Chondrocyte (in vitro differentiated cells): ENCODE measurements around the gene ERCC2. TPM values are rescaled to one million over a fixed set of nuclear protein-coding genes. Genes with fewer than 3 reads are reported as not detected.
"Not testable (repeated sequence)": the region's sequence is repeated elsewhere in the genome, so short reads cannot be mapped to it uniquely, and the experiment has no call there.

ENCODE experiments used
- DNase-seq: peaks from one replicate; pipeline ENCODE4 v3.0.0; 2021; ENCODE audit warnings: mixed read lengths, low spot score
- H3K27ac Mint-ChIP-seq: one replicate; pipeline ENCODE4 v1.8.0; 2021; ENCODE audit warnings: mild to moderate bottlenecking, moderate library complexity, mixed read lengths; ENCODE audit not compliant: unreplicated experiment
- H3K27me3 Mint-ChIP-seq: 2 replicates; pipeline ENCODE4 v1.8.0; 2021; ENCODE audit warnings: low read depth, mixed read lengths
- H3K36me3 Mint-ChIP-seq: 2 replicates; pipeline ENCODE4 v1.8.0; 2021; ENCODE audit warnings: low read depth, mixed read lengths
- H3K4me1 Mint-ChIP-seq: 2 replicates; pipeline ENCODE4 v1.8.0; 2021; ENCODE audit warnings: low read depth, mild to moderate bottlenecking, mixed read lengths
- H3K4me3 Mint-ChIP-seq: one replicate; pipeline ENCODE4 v1.8.0; 2021; ENCODE audit warnings: mild to moderate bottlenecking, moderate library complexity, mixed read lengths; ENCODE audit not compliant: unreplicated experiment
- H3K9me3 Mint-ChIP-seq: 2 replicates; pipeline ENCODE4 v1.8.0; 2021; ENCODE audit warnings: low read depth, mixed read lengths
- total RNA-seq: library from RNA; stranded (reverse); gene quantifications from 3 replicates; pipeline ENCODE4 v1.2.1, GENCODE V29; 2021
- TF ChIP-seq, protein P1 (sequence below): fragments of 200-600 bp; sonication (generic); IDR thresholded peaks from 2 replicates; pipeline ENCODE4 v1.5.0; 2021; ENCODE audit warnings: antibody characterized with exemption, mild to moderate bottlenecking, moderate library complexity

Gene ERCC2
- total RNA-seq, 1 donor from 2014 or later, result 29.6 TPM

DNA sequence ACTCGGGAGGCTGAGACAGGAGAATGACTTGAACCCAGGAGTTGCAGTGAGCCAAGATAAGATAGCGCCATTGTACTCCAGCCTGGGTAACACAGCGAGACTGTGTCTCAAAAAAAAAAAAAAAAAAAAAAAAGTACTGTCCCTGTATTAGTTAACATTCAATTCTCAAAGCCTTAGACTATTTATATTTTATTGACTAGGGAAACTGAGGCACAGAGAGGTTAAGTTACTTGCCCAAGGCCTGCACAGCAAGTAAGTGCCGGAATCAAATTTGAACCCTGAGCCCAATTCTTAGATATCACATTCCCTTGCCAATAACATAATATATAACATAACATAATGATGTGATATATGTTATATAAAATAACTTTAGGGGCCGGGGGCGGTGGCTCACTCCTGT, 30.7 kb downstream of the ERCC2 start:
- H3K36me3 Mint-ChIP-seq, result peaks cover 1% of the 10 kb centered on the region
- no peak overlapping the region for H3K4me3 Mint-ChIP-seq
- TF ChIP-seq, protein P1, sequence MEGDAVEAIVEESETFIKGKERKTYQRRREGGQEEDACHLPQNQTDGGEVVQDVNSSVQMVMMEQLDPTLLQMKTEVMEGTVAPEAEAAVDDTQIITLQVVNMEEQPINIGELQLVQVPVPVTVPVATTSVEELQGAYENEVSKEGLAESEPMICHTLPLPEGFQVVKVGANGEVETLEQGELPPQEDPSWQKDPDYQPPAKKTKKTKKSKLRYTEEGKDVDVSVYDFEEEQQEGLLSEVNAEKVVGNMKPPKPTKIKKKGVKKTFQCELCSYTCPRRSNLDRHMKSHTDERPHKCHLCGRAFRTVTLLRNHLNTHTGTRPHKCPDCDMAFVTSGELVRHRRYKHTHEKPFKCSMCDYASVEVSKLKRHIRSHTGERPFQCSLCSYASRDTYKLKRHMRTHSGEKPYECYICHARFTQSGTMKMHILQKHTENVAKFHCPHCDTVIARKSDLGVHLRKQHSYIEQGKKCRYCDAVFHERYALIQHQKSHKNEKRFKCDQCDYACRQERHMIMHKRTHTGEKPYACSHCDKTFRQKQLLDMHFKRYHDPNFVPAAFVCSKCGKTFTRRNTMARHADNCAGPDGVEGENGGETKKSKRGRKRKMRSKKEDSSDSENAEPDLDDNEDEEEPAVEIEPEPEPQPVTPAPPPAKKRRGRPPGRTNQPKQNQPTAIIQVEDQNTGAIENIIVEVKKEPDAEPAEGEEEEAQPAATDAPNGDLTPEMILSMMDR, result no peak
- H3K9me3 Mint-ChIP-seq, result no peaks in the 10 kb centered on the region
- H3K27ac Mint-ChIP-seq, result no peak overlapping the region
- no peak for DNase-seq
- H3K4me1 Mint-ChIP-seq, result peaks cover 7% of the 10 kb centered on the region
- peaks cover 3% of the 10 kb centered on the region for H3K27me3 Mint-ChIP-seq

DNA sequence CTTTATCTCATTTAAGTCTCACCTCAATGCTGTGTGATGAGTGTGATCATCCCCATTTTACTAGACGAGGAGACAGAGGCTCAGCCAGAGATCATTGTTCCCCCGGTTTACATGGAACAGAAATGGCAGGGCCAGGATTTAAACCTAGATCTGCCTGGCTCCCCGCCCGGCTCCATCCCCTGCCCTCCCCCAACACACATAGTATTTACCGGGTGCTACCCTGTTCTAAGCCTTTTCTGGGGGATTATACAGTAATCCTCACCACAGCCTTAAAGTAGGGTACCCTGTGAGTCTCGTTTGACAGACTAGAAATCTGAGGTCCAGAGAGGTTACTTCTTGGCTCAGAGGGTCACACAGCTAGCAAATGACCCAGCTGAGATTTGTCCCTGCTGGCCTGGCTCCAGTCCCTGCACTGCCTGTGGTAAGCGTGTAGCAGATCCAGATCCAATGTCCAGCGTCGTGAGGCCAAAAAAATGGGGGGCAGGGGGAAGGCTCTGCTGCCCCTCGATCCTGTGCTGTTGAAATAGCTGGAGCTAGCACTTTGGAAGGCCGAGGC, 33.6 kb downstream of the ERCC2 start:
- no peak for DNase-seq
- no peak overlapping the region for H3K4me3 Mint-ChIP-seq
- TF ChIP-seq, protein P1, result no peak

DNA sequence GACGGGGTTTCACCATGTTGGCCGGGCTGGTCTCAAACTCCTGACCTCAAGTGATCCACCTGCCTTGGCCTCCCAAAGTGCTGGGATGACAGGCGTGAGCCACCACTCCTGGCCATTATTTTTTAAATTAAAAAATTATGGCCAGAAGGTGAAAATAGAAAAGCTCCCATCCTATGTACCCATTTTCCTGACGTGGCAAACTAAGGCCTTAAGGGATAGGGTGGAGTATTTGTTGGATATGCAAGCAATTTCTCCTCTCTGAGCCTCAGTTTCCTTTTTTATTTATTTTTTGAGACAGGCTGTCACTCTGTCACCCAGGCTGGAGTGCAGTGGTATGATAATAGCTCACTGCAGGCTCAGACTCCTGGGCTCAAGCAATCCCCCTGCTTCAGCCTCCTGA, 35.5 kb downstream of the ERCC2 start:
- not testable (repeated sequence) for H3K4me1 Mint-ChIP-seq, DNase-seq, H3K27me3 Mint-ChIP-seq, H3K4me3 Mint-ChIP-seq, H3K36me3 Mint-ChIP-seq, H3K27ac Mint-ChIP-seq, H3K9me3 Mint-ChIP-seq

More for the DNA sequence above, 33.6 kb downstream of the ERCC2 start:
- H3K4me1 Mint-ChIP-seq, result peaks cover 7% of the 10 kb centered on the region
- peaks cover 1% of the 10 kb centered on the region for H3K36me3 Mint-ChIP-seq
- H3K9me3 Mint-ChIP-seq, result no peaks in the 10 kb centered on the region
- peaks cover 3% of the 10 kb centered on the region for H3K27me3 Mint-ChIP-seq
- H3K27ac Mint-ChIP-seq, result no peak overlapping the region

DNA sequence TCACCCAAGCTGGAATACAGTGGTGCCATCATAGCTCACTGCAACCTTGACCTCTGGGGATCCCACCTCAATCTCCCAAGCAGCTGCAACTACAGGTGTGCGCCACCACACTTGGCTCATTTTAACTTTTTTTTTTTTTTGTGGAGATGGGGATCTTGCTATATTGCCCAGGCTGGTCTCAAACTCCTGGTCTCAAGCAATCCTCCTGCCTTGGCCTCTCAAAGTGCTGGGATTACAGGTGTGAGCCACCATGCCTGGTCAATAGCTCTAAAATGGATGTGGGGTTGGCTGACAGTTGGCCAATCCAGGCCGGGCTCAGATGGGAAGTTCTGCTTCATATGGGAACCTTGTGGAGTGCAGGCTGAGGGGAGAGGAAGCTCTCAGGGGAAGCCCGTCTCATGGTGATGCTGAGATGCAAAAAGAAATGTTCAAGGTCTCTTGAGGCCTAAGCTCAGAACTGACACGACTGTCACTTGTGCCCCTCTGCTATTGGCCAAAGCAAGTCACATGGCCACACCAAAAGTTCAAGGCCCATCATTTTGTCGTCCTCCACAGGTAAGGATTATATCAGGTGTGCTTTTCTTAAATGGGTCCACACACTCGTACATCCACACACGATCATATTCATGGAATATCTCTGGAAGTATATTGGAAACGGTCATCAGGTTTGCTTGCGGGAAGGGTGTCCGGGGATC, 36.6 kb downstream of the ERCC2 start:
- no peak for DNase-seq
- TF ChIP-seq, protein P1, result no peak
- Mint-ChIP-seq H3K4me1 (peaks cover 3% of the 10 kb centered on the region), H3K9me3 (no peaks in the 10 kb centered on the region), H3K4me3 (no peak overlapping the region), H3K36me3 (no peaks in the 10 kb centered on the region), H3K27ac (no peak overlapping the region), H3K27me3 (no peaks in the 10 kb centered on the region)

DNA sequence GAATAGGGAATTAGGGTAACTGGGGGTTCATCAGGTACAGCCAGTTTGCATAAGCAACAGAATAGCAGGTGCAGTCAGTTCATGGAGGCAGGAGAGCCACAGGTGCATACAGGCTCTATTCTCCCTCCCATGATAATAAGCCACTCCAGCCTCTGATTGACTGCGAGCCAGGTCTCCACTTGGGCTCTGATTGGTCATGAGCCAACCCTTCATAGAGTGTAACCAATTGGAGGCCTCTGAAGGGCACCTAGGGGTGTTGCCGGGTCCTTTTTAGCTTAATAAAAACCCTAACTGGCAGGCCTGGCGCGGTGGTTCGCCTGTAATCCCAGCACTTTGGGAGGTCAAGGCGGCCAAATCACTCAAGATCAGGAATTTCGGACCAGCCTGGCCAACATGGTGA, 39.0 kb downstream of the ERCC2 start:
- H3K4me3 Mint-ChIP-seq, result no peak overlapping the region

More for the DNA sequence above, 39.0 kb downstream of the ERCC2 start:
- Mint-ChIP-seq H3K36me3 (no peaks in the 10 kb centered on the region), H3K27me3 (no peaks in the 10 kb centered on the region), H3K4me1 (peaks cover 1% of the 10 kb centered on the region), H3K27ac (no peak overlapping the region), H3K9me3 (no peaks in the 10 kb centered on the region)
- TF ChIP-seq, protein P1, result no peak
- DNase-seq, result no peak
